Amniotic epithelial cell (primary cell): ENCODE results near the gene TMX1.

ENCODE experiments used
- DNase-seq: peaks from one replicate; pipeline ENCODE4 v3.0.0-alpha.2; 2010; ENCODE audit warnings: low read depth

TMX1 gene

GRCh38 chr14:51293149-51293911, 53.3 kb downstream of the TMX1 start:
- DNase-seq: no peak

- no peak for DNase-seq
Observed at GRCh38 chr14:51293912-51294389, 53.9 kb downstream of the TMX1 start.

GRCh38 chr14:51294951-51295525, 55.0 kb downstream of the TMX1 start:
- no peak for DNase-seq

GRCh38 chr14:51295646-51296263, 55.7 kb downstream of the TMX1 start:
- no peak for DNase-seq

GRCh38 chr14:51297066-51297465, 57.0 kb downstream of the TMX1 start:
- DNase-seq: no peak

GRCh38 chr14:51298895-51299294, 58.8 kb downstream of the TMX1 start:
- DNase-seq: no peak

- DNase-seq: peak; percentile 24
Observed at GRCh38 chr14:51302295-51303030, 62.4 kb downstream of the TMX1 start.

GRCh38 chr14:51304438-51304837, 64.4 kb downstream of the TMX1 start:
- DNase-seq: peak; percentile 80

GRCh38 chr14:51304941-51305340, 64.9 kb downstream of the TMX1 start:
- DNase-seq: peak; percentile 94

GRCh38 chr14:51305751-51306150, 65.7 kb downstream of the TMX1 start:
- no peak for DNase-seq
